B cell (primary cell): ENCODE results near the gene LIPC. TPM values are rescaled to one million over a fixed set of nuclear protein-coding genes. Genes with fewer than 3 reads are reported as not detected.

Source experiments
- ATAC-seq: fragments of 200-7000 bp; cut with Tn5 transposase; one replicate; pipeline ENCODE4 v1.10.0; 2021; ENCODE audit warnings: low read depth, mild to moderate bottlenecking, moderate number of reproducible peaks, moderate library complexity
- CTCF ChIA-PET: fragments of 350-600 bp; sonication (Branson Sonifier 250); formaldehyde crosslinking; loops from one replicate; lab custom pipeline; 2021; ENCODE audit warnings: antibody characterized with exemption, inconsistent platforms; lab: Charles Lee
- POLR2A ChIA-PET: fragments of 350-600 bp; sonication (Branson Sonifier 250); formaldehyde crosslinking; loops from one replicate; lab custom pipeline; 2021; ENCODE audit warnings: antibody characterized with exemption; lab: Charles Lee
- DNase-seq: peaks from one replicate; pipeline ENCODE4 v3.0.0; 2013
- H2AFZ ChIP-seq: 2 replicates; pipeline ENCODE4 v1.6.1; 2012; ENCODE audit warnings: mild to moderate bottlenecking, low read depth, low read length; ENCODE audit not compliant: insufficient read depth, poor library complexity, severe bottlenecking
- H3K27ac ChIP-seq, 2 donors: 1 replicate in 1 of 2; 2 replicates in 1 of 2; pipeline ENCODE4 v1.5.1; 2012 to 2013; ENCODE audit warnings: low read length in 2 of 2, mild to moderate bottlenecking in 2 of 2, moderate library complexity in 1 of 2
- H3K27me3 ChIP-seq, 4 experiments: fragments of 200-600 bp in 1 of 4; sonication (generic) in 1 of 4; replicated peaks in 1 of 4; 1 replicate in 2 of 4; 2 replicates in 2 of 4; pipeline versions ENCODE4 v1.6.1 to v1.7.0; 2013 to 2016; ENCODE audit warnings: low read length in 3 of 4, mild to moderate bottlenecking in 2 of 4, mixed read lengths in 1 of 4, moderate library complexity in 1 of 4; ENCODE audit not compliant: insufficient read depth in 4 of 4, control insufficient read depth in 3 of 4; ENCODE audit errors: control extremely low read depth in 1 of 4
- H3K36me3 ChIP-seq, 2 experiments: replicated peaks in 1 of 2; 1 replicate in 1 of 2; 2 replicates in 1 of 2; pipeline versions ENCODE4 v1.6.1 to v1.7.1; 2013; ENCODE audit warnings: low read length in 1 of 2; ENCODE audit not compliant: insufficient read depth in 2 of 2, control insufficient read depth in 1 of 2; ENCODE audit errors: control extremely low read depth in 1 of 2, extremely low read depth in 1 of 2
- H3K4me1 ChIP-seq, 2 donors: fragments of 200-600 bp in 1 of 2; sonication (generic) in 1 of 2; 1 replicate in 1 of 2; 2 replicates in 1 of 2; pipeline versions ENCODE4 v1.5.1 to v1.6.1; 2013 to 2017; ENCODE audit warnings: low read length in 2 of 2; ENCODE audit not compliant: control insufficient read depth in 2 of 2, insufficient read depth in 2 of 2
- H3K4me2 ChIP-seq: replicated peaks from 2 replicates; pipeline ENCODE3; 2012; ENCODE audit warnings: mild to moderate bottlenecking, low read depth, low read length; ENCODE audit not compliant: poor library complexity, severe bottlenecking
- H3K4me3 ChIP-seq, 5 experiments: fragments of 200-600 bp in 1 of 5; sonication (generic) in 1 of 5; 1 replicate in 3 of 5; 2 replicates in 2 of 5; pipeline versions ENCODE4 v1.5.1 to v1.7.0; 2011 to 2016; ENCODE audit warnings: low read length in 4 of 5, mild to moderate bottlenecking in 4 of 5, low read depth in 2 of 5, control low read depth in 1 of 5, moderate library complexity in 1 of 5; ENCODE audit not compliant: insufficient read depth in 1 of 5; ENCODE audit errors: control extremely low read depth in 1 of 5, extremely low read depth in 1 of 5
- H3K79me2 ChIP-seq: fragments of 200-600 bp; sonication (generic); one replicate; pipeline ENCODE4 v1.6.0; 2016; ENCODE audit warnings: low read length; ENCODE audit not compliant: control insufficient read depth, insufficient read depth
- H3K9ac ChIP-seq: fragments of 200-600 bp; sonication (generic); 2 replicates; pipeline ENCODE4 v1.6.1; 2017; ENCODE audit warnings: mild to moderate bottlenecking, low read length, moderate library complexity
- H3K9me3 ChIP-seq, 3 donors: one replicate each; pipeline versions ENCODE4 v1.6.1 to v1.7.1; 2013; ENCODE audit warnings: low read length in 2 of 3; ENCODE audit not compliant: control insufficient read depth in 2 of 3, insufficient read depth in 1 of 3; ENCODE audit errors: control extremely low read depth in 1 of 3
- H4K20me1 ChIP-seq: 2 replicates; pipeline ENCODE4 v1.6.0; 2012; ENCODE audit warnings: mild to moderate bottlenecking, low read length; ENCODE audit not compliant: insufficient read depth, control insufficient read depth, poor library complexity, severe bottlenecking
- H3K27ac Mint-ChIP-seq: one replicate; pipeline ENCODE4 v1.8.0; 2021; ENCODE audit warnings: mixed read lengths
- H3K27me3 Mint-ChIP-seq: one replicate; pipeline ENCODE4 v1.8.0; 2021; ENCODE audit warnings: mixed read lengths
- H3K4me1 Mint-ChIP-seq: one replicate; pipeline ENCODE4 v1.8.0; 2021; ENCODE audit warnings: mixed read lengths
- H3K4me3 Mint-ChIP-seq: one replicate; pipeline ENCODE4 v1.8.0; 2021; ENCODE audit warnings: mixed read lengths
- H3K9me3 Mint-ChIP-seq: one replicate; pipeline ENCODE4 v1.8.0; 2022; ENCODE audit warnings: mixed read lengths; ENCODE audit not compliant: insufficient read depth
- CTCF ChIP-seq: fragments of 200-600 bp; IDR thresholded peaks from one replicate; pipeline ENCODE4 v1.8.0; 2022; ENCODE audit warnings: antibody characterized with exemption, mild to moderate bottlenecking
- EZH2 ChIP-seq: IDR thresholded peaks from 2 replicates; pipeline ENCODE4 v1.6.1; 2012; ENCODE audit warnings: borderline replicate concordance, low read depth, mild to moderate bottlenecking, moderate library complexity, low read length; ENCODE audit not compliant: insufficient read depth, poor library complexity, severe bottlenecking
- WGBS: methylation state at CpG from one replicate; pipeline ENCODE4 v1.1.5; 2013; ENCODE audit warnings: missing lambda C conversion rate; ENCODE audit not compliant: insufficient coverage; 5-methylcytosine and 5-hydroxymethylcytosine counted together
- intact Hi-C: fragments of 100-400 bp; cut with micrococcal nuclease; formaldehyde crosslinking; loops from one replicate; pipeline ENCODE4 v1.10.0; 2022
- polyA plus RNA-seq: library from polyadenylated mRNA; depleted of rRNA; stranded (reverse); fragments of >200 nt; gene quantifications from 2 replicates; pipeline ENCODE4 v1.2.3, GENCODE V29; 2012
- total RNA-seq, 2 donors: library from RNA; stranded (reverse); fragments of 120-200 nt in 1 of 2; gene quantifications; 1 replicate in 1 of 2; 2 replicates in 1 of 2; pipeline versions ENCODE4 v1.2.3 to v1.2.4, GENCODE V29; 2013 to 2022

LIPC gene
- total and polyA plus RNA-seq, 2 donors (not counting 1 experiment from before 2014, with no cell fraction given), result not detected

DNA sequence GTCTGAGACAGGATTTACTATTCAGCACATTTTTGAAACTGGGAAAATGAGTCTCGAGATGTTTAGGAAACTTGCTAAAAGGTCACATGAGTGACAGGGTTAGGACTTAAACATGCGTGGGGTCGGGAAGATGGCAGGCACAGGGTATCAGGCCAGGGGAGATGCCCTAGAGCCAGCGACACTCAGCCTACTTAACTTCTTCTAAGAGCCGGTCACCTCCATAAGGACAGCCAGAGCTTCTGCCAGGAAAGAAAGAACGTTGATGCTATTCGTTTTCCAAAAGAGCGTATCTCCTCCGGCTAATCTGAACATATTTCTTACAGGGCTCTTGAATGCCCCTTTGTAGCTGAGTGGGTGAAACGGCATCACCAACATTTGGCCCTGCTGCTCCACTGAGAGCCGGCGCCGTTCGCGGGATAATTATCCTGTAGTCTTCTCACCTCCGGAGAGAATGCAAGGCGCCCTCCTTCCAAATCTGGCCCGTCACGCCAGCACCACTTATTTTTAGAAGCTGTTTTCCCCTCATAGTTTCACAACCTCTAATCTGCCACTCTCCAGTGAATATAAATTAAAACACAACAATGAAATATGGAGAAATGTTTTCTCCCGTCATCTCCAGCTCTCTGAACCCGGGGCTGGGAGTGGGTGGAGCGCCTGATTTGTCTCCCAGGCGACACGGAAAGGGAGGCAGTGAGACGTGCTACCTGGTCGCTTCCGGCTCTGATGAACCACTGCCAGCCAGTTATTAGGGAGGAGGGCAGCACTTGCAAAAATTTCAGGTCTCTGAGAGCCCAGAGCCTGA, 58.5 kb downstream of the LIPC start:
- no peak for ATAC-seq
- no peaks in the 10 kb centered on the region for H3K79me2 ChIP-seq
- H3K27me3 Mint-ChIP-seq, result no peaks in the 10 kb centered on the region
- peaks cover 0 to 8% (median 0%) of the 10 kb centered on the region in 3 donors for H3K9me3 ChIP-seq
- TF ChIP-seq EZH2, result no peak
- TF ChIP-seq CTCF, result no peak
- H3K4me3 ChIP-seq, result no peak overlapping the region
- peaks cover 2% of the 10 kb centered on the region for H3K9me3 Mint-ChIP-seq
- CTCF ChIA-PET, result no interaction called here
- H3K4me2 ChIP-seq, result no peak overlapping the region
- DNase-seq, result no peak
- H2AFZ ChIP-seq, result no peak overlapping the region
- no peaks in the 10 kb centered on the region for H3K4me1 Mint-ChIP-seq
- H3K36me3 ChIP-seq, result no peaks in the 10 kb centered on the region
- WGBS, result 89% methylated on average over 15 of the region's 27 CpGs
- no peaks in the 10 kb centered on the region for H3K4me1 ChIP-seq
- H3K4me3 Mint-ChIP-seq, result no peak overlapping the region
- no peaks in the 10 kb centered on the region for H4K20me1 ChIP-seq
- H3K27me3 ChIP-seq, result peaks cover 0 to 5% (median 0%) of the 10 kb centered on the region in 4 experiments
- intact Hi-C loops, result no loop called here
- H3K27ac ChIP-seq, result no peak overlapping the region
- no peak overlapping the region for H3K9ac ChIP-seq
- POLR2A ChIA-PET, result no interaction called here
- H3K27ac Mint-ChIP-seq, result no peak overlapping the region

DNA sequence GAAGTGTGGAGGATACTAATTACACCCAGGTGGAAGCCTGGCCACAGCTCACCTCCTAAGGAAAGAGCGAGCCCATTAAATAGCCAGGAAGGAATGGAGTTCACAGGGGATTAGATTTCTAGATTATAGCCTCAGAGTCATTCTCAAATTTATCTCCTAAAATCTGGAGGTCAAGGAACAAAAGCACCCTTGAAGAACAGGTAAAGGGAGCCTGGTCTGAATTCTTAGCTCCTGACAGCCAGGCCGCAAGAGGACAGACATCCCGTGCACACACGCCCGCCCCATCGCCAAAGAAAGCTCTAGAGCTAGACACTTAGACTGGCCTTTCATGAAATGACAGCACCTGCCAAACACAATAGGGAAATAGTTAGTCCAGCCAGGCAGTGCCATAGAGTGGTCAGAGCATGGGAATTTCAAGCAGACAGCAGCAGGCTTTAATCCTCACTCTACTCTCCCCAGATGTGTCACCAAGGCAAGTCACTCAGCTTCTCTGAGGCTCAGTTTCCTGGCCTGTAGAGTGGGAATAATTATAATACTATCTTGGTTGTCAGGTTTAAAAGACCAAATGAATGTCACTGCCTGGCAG, 59.2 kb downstream of the LIPC start:
- no peak overlapping the region for H3K4me3 ChIP-seq
- ATAC-seq (no peak), DNase-seq (no peak)
- Mint-ChIP-seq H3K4me3 (no peak overlapping the region), H3K27me3 (no peaks in the 10 kb centered on the region), H3K27ac (no peak overlapping the region), H3K4me1 (no peaks in the 10 kb centered on the region), H3K9me3 (peaks cover 2% of the 10 kb centered on the region)
- H2AFZ ChIP-seq, result no peak overlapping the region
- H3K9ac ChIP-seq, result no peak overlapping the region
- POLR2A ChIA-PET, result no interaction called here
- H3K4me2 ChIP-seq, result no peak overlapping the region
- no peak overlapping the region for H3K27ac ChIP-seq
- H4K20me1 ChIP-seq, result no peaks in the 10 kb centered on the region
- H3K27me3 ChIP-seq, result peaks cover 0 to 5% (median 0%) of the 10 kb centered on the region in 4 experiments
- H3K4me1 ChIP-seq, result no peaks in the 10 kb centered on the region
- WGBS, result 100% methylated on average over 5 of the region's 6 CpGs
- TF ChIP-seq CTCF (no peak), EZH2 (no peak)
- H3K9me3 ChIP-seq, result peaks cover 0 to 8% (median 0%) of the 10 kb centered on the region in 3 donors
- intact Hi-C loops, result no loop called here
- no peaks in the 10 kb centered on the region for H3K79me2 ChIP-seq
- no peaks in the 10 kb centered on the region for H3K36me3 ChIP-seq
- CTCF ChIA-PET, result no interaction called here
